HUES64 (cell line): ENCODE results near the gene SYCN.

Experiments used
- H3K27ac ChIP-seq: 2 replicates; pipeline ENCODE4 v1.7.0; 2013; ENCODE audit warnings: low read depth, low read length, inconsistent platforms
- H3K27me3 ChIP-seq: 2 replicates; pipeline ENCODE4 v1.6.1; 2013; ENCODE audit warnings: mild to moderate bottlenecking, low read length; ENCODE audit not compliant: insufficient read depth
- H3K36me3 ChIP-seq: 2 replicates; pipeline ENCODE4 v1.6.1; 2013; ENCODE audit warnings: mild to moderate bottlenecking, low read length; ENCODE audit not compliant: insufficient read depth
- H3K4me1 ChIP-seq: 2 replicates; pipeline ENCODE4 v1.6.1; 2013; ENCODE audit warnings: mild to moderate bottlenecking, low read length, moderate library complexity; ENCODE audit not compliant: insufficient read depth
- H3K4me3 ChIP-seq: 2 replicates; pipeline ENCODE4 v1.5.1; 2013; ENCODE audit warnings: mild to moderate bottlenecking, low read length, moderate library complexity
- H3K9ac ChIP-seq: 2 replicates; pipeline ENCODE4 v1.6.1; 2013; ENCODE audit warnings: mild to moderate bottlenecking, low read depth, low read length
- H3K9me3 ChIP-seq: 2 replicates; pipeline ENCODE4 v1.6.1; 2013; ENCODE audit warnings: low read depth, low read length; ENCODE audit not compliant: insufficient read depth
- WGBS: fragments of 150-250, 120-280 bp; methylation state at CpG from one replicate; pipeline ENCODE4 v1.1.7; 2013; ENCODE audit warnings: missing lambda C conversion rate; 5-methylcytosine and 5-hydroxymethylcytosine counted together

The SYCN gene

DNA sequence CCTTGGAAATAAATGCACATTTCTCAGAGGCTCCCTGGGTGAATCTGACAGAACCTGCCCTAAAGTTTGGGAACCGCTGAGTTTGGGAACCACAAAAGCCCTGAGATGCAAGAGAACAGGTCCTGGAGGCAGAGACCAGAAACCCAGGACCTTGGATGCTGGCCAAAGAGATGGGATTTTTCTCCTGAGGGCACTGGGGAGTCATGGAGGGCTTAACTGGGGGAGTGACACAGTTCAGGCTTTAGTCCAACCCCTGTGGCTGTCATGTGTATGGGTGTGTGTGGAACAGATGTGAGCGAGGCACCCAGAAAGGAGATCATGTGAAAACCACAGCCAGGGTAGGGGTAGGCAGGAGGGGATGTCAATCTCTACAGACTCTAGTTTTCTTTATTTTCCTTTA is 11.2 kb downstream of the SYCN start:
- Histone ChIP-seq H3K4me3 (no peak overlapping the region), H3K4me1 (no peaks in the 10 kb centered on the region), H3K9me3 (no peaks in the 10 kb centered on the region), H3K27ac (no peak overlapping the region), H3K27me3 (peaks cover 26% of the 10 kb centered on the region), H3K9ac (no peak overlapping the region), H3K36me3 (no peaks in the 10 kb centered on the region)
- WGBS: 90% methylated on average over 2 of the region's 2 CpGs

DNA sequence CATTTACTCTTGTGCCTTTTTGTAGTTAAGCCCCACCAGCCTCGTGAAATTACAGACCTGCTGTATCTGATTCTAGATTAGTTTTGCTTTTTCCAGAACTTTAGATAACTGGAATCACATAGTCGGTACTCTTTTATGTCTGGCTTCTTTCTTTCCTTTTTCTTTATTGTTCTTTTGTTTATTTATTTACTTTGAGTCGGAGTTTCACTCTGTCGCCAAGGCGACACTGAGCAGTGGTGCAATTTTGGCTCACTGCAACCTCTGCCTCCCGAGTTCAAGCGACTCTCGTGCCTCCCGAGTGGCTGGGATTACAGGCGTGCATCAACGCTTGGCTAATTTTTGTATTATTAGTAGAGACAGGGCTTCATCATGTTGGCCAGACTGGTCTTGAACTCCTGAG is 13.3 kb downstream of the SYCN start:
- H3K9ac ChIP-seq: no peak overlapping the region
- 81% methylated on average over 11 of the region's 11 CpGs for WGBS

DNA sequence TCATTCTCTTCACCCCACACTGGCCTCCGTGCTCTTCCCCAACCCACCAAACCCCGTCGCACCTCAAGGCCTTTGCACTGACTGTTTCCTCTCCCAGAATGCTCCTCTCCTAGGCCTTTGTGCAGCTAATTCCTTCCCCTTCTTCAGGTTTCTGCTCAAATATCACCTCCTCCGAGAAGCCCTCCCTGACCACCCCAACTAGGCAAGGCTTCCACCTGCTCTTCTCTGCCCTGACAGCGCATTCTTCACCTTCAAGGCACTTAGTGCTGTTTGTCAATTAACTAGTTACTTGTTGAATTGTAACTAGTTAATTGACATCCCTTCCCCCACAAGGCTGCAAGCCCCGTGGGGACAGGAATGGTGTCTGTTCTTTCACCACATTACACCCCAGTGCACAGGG is 15.1 kb downstream of the SYCN start:
- no peaks in the 10 kb centered on the region for H3K27me3 ChIP-seq
- no peaks in the 10 kb centered on the region for H3K4me1 ChIP-seq
- no peak overlapping the region for H3K9ac ChIP-seq
- H3K27ac ChIP-seq: no peak overlapping the region
- H3K9me3 ChIP-seq: no peaks in the 10 kb centered on the region
- no peaks in the 10 kb centered on the region for H3K36me3 ChIP-seq
- 87% methylated on average over 5 of the region's 6 CpGs for WGBS
- H3K4me3 ChIP-seq: no peak overlapping the region

More for the DNA sequence above, 13.3 kb downstream of the SYCN start:
- Histone ChIP-seq H3K27ac (no peak overlapping the region), H3K4me1 (no peaks in the 10 kb centered on the region), H3K9me3 (no peaks in the 10 kb centered on the region), H3K27me3 (peaks cover 5% of the 10 kb centered on the region; the same call in 1 of the 2 replicates), H3K4me3 (no peak overlapping the region), H3K36me3 (no peaks in the 10 kb centered on the region)

DNA sequence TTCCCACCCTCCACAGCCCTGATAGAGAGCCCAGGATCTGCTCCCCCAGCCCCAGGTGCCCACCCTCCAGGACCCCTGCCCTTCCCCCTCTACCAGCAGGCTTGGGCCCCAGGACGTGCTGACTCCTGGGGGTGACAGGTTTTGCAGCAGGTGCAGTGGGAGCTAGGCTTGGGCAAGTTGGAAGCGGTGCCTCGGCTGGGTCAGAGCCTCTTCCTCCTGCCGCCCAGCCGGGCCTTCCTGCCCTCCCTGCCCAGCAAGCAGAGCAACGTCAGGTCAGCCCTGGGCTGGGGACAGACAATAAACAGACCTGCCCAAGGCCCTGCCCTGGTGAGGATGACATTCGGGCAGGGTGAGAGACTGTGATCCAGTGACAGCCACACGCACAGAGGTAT is 16.5 kb downstream of the SYCN start:
- Histone ChIP-seq H3K27me3 (no peaks in the 10 kb centered on the region), H3K9me3 (no peaks in the 10 kb centered on the region), H3K4me1 (no peaks in the 10 kb centered on the region), H3K4me3 (no peak overlapping the region), H3K27ac (no peak overlapping the region), H3K9ac (no peak overlapping the region), H3K36me3 (no peaks in the 10 kb centered on the region)
- 72% methylated on average over 8 of the region's 8 CpGs for WGBS

DNA sequence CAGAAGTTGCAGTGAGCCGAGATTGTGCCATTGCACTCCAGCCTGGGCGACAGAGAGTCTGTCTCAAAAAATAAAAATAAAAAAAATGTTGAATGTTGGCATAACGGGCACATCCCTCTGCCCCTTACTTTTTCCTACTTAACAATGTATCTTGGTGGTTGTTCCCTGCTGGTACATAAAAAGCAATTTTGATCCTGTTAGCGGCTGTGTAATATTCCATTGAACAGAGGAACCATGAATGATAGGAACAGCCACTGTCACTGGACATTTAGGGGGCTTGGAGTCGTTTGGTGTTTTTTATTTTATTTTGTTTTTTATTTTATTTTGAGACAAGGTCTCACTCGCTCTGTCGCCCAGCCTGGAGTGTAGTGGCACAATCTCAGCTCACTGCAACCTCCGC is 17.7 kb downstream of the SYCN start:
- no peaks in the 10 kb centered on the region for H3K4me1 ChIP-seq
- H3K9ac ChIP-seq: no peak overlapping the region
- WGBS: 86% methylated on average over 8 of the region's 8 CpGs
- H3K27me3 ChIP-seq: no peaks in the 10 kb centered on the region
- H3K9me3 ChIP-seq: no peaks in the 10 kb centered on the region
- H3K27ac ChIP-seq: no peak overlapping the region
- H3K4me3 ChIP-seq: no peak overlapping the region
- H3K36me3 ChIP-seq: no peaks in the 10 kb centered on the region

DNA sequence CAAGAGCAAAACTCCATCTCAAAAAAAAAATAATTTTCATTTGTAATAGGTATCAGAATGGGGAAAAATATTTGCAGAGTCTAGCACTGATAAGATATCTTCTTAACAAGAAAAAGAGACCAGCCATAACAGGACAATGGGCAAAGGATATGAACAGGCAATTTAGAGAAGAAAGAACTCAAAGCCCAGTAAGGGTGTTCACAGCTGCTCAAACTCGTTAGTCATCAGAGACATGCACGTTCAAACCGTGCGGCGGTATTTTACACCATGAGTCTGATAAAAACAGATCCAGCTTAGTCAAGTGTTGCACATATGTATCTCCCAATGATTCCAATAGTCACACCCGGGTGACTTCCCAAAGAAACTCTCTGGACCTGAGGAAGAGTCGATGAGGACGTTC is 21.0 kb downstream of the SYCN start:
- Histone ChIP-seq H3K27me3 (no peaks in the 10 kb centered on the region), H3K4me3 (no peak overlapping the region), H3K9ac (no peak overlapping the region), H3K9me3 (no peaks in the 10 kb centered on the region), H3K36me3 (peaks cover 14% of the 10 kb centered on the region), H3K27ac (no peak overlapping the region), H3K4me1 (no peaks in the 10 kb centered on the region)
- 92% methylated on average over 8 of the region's 8 CpGs for WGBS

DNA sequence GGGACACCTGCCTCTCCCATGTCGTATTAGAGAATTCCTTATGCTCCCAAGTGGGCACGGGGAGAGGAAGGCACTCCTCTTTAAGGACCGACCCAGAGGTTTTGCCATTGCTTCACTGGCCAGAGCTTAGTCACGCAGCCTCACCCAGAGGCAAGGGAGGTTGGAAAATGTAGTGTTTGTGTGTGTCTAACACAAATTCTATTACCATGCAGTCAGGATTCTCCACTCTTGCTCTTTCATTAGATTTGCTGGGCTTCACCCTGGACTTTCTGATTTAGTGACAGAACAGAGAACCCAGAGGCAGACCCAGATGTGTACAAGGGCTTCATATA is 21.9 kb downstream of the SYCN start:
- Histone ChIP-seq H3K27ac (no peak overlapping the region), H3K9ac (no peak overlapping the region), H3K27me3 (no peaks in the 10 kb centered on the region), H3K9me3 (no peaks in the 10 kb centered on the region), H3K36me3 (peaks cover 22% of the 10 kb centered on the region), H3K4me1 (no peaks in the 10 kb centered on the region), H3K4me3 (no peak overlapping the region)
- WGBS: 85% methylated on average over 4 of the region's 4 CpGs

DNA sequence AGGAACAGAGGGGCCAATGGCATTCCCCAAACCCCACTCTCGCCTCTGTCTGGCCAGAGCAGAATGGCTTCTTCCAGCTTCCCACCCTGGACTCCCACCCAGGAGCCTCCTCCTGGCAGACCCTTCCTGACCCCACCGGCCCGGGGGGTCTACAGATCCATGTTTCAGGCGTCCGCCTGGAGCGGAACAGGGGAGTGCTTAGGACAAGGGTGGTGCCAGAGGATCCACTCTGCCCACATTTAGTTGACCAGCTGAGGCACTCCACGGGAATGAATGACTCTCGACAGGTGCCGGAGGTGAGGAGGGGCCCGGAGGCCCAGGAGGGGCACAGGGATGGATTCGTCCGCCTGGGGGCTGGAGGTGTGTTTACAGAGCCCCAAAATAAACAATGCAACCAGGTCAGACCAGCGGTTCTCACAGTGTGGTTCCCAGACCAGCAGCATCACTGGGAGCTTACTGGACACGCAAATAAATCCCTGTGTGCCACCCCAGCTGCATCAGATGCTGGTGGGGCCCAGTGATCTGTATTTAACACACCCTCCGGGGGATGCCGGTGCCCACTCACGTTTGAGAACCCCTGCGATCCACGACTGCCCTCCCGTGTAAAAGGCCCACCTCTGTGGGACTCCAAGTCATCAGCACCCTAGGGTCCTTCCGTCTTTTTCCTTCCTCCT is 22.4 kb downstream of the SYCN start:
- WGBS: 91% methylated on average over 21 of the region's 21 CpGs
- Histone ChIP-seq H3K27ac (no peak overlapping the region), H3K4me3 (no peak overlapping the region), H3K27me3 (no peaks in the 10 kb centered on the region), H3K9me3 (no peaks in the 10 kb centered on the region), H3K4me1 (no peaks in the 10 kb centered on the region), H3K9ac (no peak overlapping the region), H3K36me3 (peaks cover 27% of the 10 kb centered on the region)

DNA sequence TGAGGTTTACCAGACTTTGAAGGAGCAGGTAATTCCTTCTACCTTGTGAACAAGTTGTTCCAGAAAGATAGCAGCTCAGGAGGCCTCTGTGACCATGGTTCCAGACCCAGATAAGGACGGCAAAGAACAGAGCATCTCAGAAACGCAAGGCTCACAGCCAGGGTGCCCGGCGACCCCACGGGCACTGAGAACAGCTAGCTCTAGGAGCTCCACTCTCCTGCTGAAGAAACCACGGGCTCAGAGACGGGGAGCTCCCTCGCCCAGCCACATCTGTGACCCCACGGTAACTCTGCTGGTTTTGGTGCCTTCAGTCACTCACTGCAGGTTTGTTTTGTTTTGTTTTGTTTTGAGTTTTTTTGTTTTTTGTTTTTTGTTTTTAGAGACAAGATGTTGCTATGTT is 23.3 kb downstream of the SYCN start:
- 95% methylated on average over 9 of the region's 9 CpGs for WGBS
- peaks cover 36% of the 10 kb centered on the region for H3K36me3 ChIP-seq
- H3K9ac ChIP-seq: no peak overlapping the region
- no peaks in the 10 kb centered on the region for H3K9me3 ChIP-seq
- H3K27me3 ChIP-seq: no peaks in the 10 kb centered on the region
- no peak overlapping the region for H3K27ac ChIP-seq
- no peaks in the 10 kb centered on the region for H3K4me1 ChIP-seq
- no peak overlapping the region for H3K4me3 ChIP-seq

DNA sequence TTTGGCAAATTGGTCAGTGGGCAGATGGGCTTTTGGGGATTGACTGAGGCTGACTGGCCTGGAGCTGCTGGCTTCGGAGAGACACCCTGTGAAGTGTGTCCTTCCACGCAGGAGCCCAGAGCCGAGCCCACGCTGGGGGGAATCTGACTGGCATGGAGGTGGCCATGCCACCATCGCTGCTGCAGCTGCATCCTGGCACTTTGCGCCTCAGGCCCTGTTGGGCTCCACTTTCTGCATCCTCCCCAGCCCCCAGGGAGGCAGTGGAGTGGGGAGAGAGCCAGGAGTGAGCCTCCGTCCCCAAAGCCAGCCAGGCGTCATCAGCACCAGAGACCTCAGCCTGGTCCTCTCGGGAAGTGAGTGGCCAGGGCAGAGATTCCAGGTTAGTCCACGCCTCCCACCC is 24.3 kb downstream of the SYCN start:
- Histone ChIP-seq H3K27me3 (no peaks in the 10 kb centered on the region), H3K4me1 (no peaks in the 10 kb centered on the region), H3K27ac (no peak overlapping the region), H3K36me3 (peaks cover 37% of the 10 kb centered on the region), H3K4me3 (no peak overlapping the region), H3K9ac (no peak overlapping the region), H3K9me3 (no peaks in the 10 kb centered on the region)
- 97% methylated on average over 10 of the region's 10 CpGs for WGBS

DNA sequence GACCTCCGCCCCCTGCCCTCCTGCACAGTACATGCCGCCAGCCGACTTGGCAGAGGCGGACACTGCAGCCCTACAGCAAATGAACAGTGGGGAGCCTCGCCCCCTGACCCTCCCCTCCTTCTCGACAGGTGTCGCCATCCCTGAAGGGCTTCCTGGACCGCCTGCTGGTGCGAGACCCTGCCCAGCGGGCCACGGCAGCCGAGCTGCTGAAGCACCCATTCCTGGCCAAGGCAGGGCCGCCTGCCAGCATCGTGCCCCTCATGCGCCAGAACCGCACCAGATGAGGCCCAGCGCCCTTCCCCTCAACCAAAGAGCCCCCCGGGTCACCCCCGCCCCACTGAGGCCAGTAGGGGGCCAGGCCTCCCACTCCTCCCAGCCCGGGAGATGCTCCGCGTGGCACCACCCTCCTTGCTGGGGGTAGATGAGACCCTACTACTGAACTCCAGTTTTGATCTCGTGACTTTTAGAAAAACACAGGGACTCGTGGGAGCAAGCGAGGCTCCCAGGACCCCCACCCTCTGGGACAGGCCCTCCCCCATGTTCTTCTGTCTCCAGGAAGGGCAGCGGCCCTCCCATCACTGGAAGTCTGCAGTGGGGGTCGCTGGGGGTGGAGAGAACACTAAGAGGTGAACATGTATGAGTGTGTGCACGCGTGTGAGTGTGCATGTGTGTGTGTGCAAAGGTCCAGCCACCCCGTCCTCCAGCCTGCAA is 25.6 kb downstream of the SYCN start:
- WGBS: 96% methylated on average over 30 of the region's 30 CpGs
- H3K9ac ChIP-seq: no peak overlapping the region
- H3K27me3 ChIP-seq: no peaks in the 10 kb centered on the region
- H3K4me1 ChIP-seq: no peaks in the 10 kb centered on the region
- H3K4me3 ChIP-seq: no peak overlapping the region
- no peak overlapping the region for H3K27ac ChIP-seq
- no peaks in the 10 kb centered on the region for H3K9me3 ChIP-seq
- peaks cover 37% of the 10 kb centered on the region for H3K36me3 ChIP-seq

DNA sequence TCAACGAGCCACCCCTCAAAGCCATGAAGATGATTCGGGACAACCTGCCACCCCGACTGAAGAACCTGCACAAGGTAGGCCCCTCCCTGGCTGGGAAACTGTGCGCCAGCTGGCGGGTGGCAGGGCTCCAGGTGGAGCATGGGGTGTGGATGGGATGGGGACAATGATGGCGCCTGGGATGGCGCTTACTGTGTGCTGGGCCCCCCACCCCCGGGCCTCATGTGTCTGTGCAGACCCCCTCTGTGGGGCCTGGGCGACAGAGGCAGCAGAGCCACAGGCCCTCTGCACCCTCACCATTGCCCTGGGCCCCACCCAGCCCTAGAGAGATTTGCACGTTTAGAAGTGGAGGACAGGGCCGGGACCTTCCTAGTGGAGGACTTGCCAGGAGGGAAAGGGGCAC is 26.3 kb downstream of the SYCN start:
- no peak overlapping the region for H3K9ac ChIP-seq
- H3K27me3 ChIP-seq: no peaks in the 10 kb centered on the region
- no peaks in the 10 kb centered on the region for H3K9me3 ChIP-seq
- 95% methylated on average over 11 of the region's 11 CpGs for WGBS
- no peak overlapping the region for H3K27ac ChIP-seq
- no peaks in the 10 kb centered on the region for H3K4me1 ChIP-seq
- H3K4me3 ChIP-seq: no peak overlapping the region
- H3K36me3 ChIP-seq: peaks cover 37% of the 10 kb centered on the region
